GM18502 (cell line): ENCODE data around the gene CALML5.

ENCODE experiments used
- ATAC-seq: cut with Tn5 transposase; IDR thresholded peaks from one replicate; pipeline ENCODE4 v1.9.1; 2021; ENCODE audit warnings: mild to moderate bottlenecking; ENCODE audit not compliant: unreplicated experiment, poor library complexity

Gene CALML5

GRCh38 chr10:5503477-5503835 lies 4.1 kb upstream of the CALML5 start:
- no peak for ATAC-seq

- no peak for ATAC-seq
Observed at GRCh38 chr10:5502571-5503476, 3.5 kb upstream of the CALML5 start.

- no peak for ATAC-seq
Observed at GRCh38 chr10:5502061-5502521, 2.7 kb upstream of the CALML5 start.

- ATAC-seq = no peak
Observed at GRCh38 chr10:5500910-5501309, 1.5 kb upstream of the CALML5 start.

- ATAC-seq = no peak
Observed at GRCh38 chr10:5500162-5500670, 846 bp upstream of the CALML5 start.

- no peak for ATAC-seq
Observed at GRCh38 chr10:5498791-5499492, 428 bp downstream of the CALML5 start.

- ATAC-seq = no peak
Observed at GRCh38 chr10:5497948-5498730, 1.2 kb downstream of the CALML5 start.

- ATAC-seq = no peak
Observed at GRCh38 chr10:5497289-5497688, 2.1 kb downstream of the CALML5 start.

GRCh38 chr10:5496261-5497250 lies 2.8 kb downstream of the CALML5 start:
- ATAC-seq = no peak

GRCh38 chr10:5494611-5495010 lies 4.8 kb downstream of the CALML5 start:
- no peak for ATAC-seq

GRCh38 chr10:5493691-5494090 lies 5.7 kb downstream of the CALML5 start:
- ATAC-seq = no peak

- ATAC-seq = no peak
Observed at GRCh38 chr10:5492929-5493576, 6.3 kb downstream of the CALML5 start.

- no peak for ATAC-seq
Observed at GRCh38 chr10:5492322-5492855, 7.0 kb downstream of the CALML5 start.

GRCh38 chr10:5491477-5491876 lies 7.9 kb downstream of the CALML5 start:
- no peak for ATAC-seq

- no peak for ATAC-seq
Observed at GRCh38 chr10:5490698-5491464, 8.5 kb downstream of the CALML5 start.

GRCh38 chr10:5490032-5490431 lies 9.3 kb downstream of the CALML5 start:
- no peak for ATAC-seq

- no peak for ATAC-seq
Observed at GRCh38 chr10:5488272-5489161, 10.9 kb downstream of the CALML5 start.
